DND-41 (cell line): ENCODE data around the gene MSANTD1.

Source experiments
- ATAC-seq: fragments of 200-7000 bp; cut with Tn5 transposase; 3 replicates; pipeline ENCODE4 v1.9.1; 2021; ENCODE audit warnings: low read depth; ENCODE audit not compliant: insufficient read depth
- DNase-seq: peaks from one replicate; pipeline ENCODE4 v3.0.0-alpha.2; 2020
- H2AFZ ChIP-seq: 2 replicates; pipeline ENCODE4 v1.6.0; 2012; ENCODE audit warnings: low read depth, low read length
- H3K27ac ChIP-seq: 2 replicates; pipeline ENCODE4 v1.5.1; 2012; ENCODE audit warnings: low read length, inconsistent platforms
- H3K27me3 ChIP-seq: fragments of 200-600 bp; sonication (generic); 2 replicates; pipeline ENCODE4 v1.6.0; 2012; ENCODE audit warnings: low read length, mild to moderate bottlenecking, inconsistent platforms; ENCODE audit not compliant: insufficient read depth, poor library complexity
- H3K36me3 ChIP-seq: 2 replicates; pipeline ENCODE4 v1.5.1; 2012; ENCODE audit warnings: low read length, inconsistent platforms; ENCODE audit not compliant: insufficient read depth
- H3K4me1 ChIP-seq: 2 replicates; pipeline ENCODE4 v1.5.1; 2012; ENCODE audit warnings: mild to moderate bottlenecking, low read length; ENCODE audit not compliant: insufficient read depth
- H3K4me2 ChIP-seq: 2 replicates; pipeline ENCODE4 v1.6.0; 2012; ENCODE audit warnings: mild to moderate bottlenecking, moderate library complexity, low read length, inconsistent platforms; ENCODE audit not compliant: insufficient read depth
- H3K4me3 ChIP-seq, 2 experiments: fragments of 200-600 bp in 1 of 2; shearing (Covaris generic) in 1 of 2; 2 replicates each; pipeline ENCODE4 v1.5.1; 2012 to 2016; ENCODE audit warnings: inconsistent platforms in 2 of 2, low read length in 2 of 2, mild to moderate bottlenecking in 2 of 2, low read depth in 1 of 2, moderate library complexity in 1 of 2
- H3K79me2 ChIP-seq: 2 replicates; pipeline ENCODE4 v1.6.0; 2012; ENCODE audit warnings: low read length, inconsistent platforms; ENCODE audit not compliant: insufficient read depth
- H3K9ac ChIP-seq: 2 replicates; pipeline ENCODE4 v1.6.0; 2012; ENCODE audit warnings: low read depth, mild to moderate bottlenecking, inconsistent platforms, low read length, moderate library complexity
- H3K9me3 ChIP-seq: 2 replicates; pipeline ENCODE4 v1.5.1; 2012; ENCODE audit warnings: low read length, moderate library complexity, mild to moderate bottlenecking, inconsistent platforms; ENCODE audit not compliant: insufficient read depth, severe bottlenecking
- H4K20me1 ChIP-seq: 2 replicates; pipeline ENCODE4 v1.6.0; 2012; ENCODE audit warnings: low read length; ENCODE audit not compliant: insufficient read depth
- CTCF ChIP-seq: IDR thresholded peaks from 2 replicates; pipeline ENCODE4 v1.5.1; 2012; ENCODE audit warnings: borderline replicate concordance, low read length, moderate library complexity, mild to moderate bottlenecking; ENCODE audit not compliant: poor library complexity, severe bottlenecking; ENCODE audit errors: extremely low read depth
- EZH2 ChIP-seq: IDR thresholded peaks from 3 replicates; pipeline ENCODE4 v1.6.1; 2012; ENCODE audit warnings: borderline replicate concordance, low read depth, mild to moderate bottlenecking, moderate library complexity, low read length, inconsistent platforms; ENCODE audit not compliant: severe bottlenecking

Gene MSANTD1

DNA sequence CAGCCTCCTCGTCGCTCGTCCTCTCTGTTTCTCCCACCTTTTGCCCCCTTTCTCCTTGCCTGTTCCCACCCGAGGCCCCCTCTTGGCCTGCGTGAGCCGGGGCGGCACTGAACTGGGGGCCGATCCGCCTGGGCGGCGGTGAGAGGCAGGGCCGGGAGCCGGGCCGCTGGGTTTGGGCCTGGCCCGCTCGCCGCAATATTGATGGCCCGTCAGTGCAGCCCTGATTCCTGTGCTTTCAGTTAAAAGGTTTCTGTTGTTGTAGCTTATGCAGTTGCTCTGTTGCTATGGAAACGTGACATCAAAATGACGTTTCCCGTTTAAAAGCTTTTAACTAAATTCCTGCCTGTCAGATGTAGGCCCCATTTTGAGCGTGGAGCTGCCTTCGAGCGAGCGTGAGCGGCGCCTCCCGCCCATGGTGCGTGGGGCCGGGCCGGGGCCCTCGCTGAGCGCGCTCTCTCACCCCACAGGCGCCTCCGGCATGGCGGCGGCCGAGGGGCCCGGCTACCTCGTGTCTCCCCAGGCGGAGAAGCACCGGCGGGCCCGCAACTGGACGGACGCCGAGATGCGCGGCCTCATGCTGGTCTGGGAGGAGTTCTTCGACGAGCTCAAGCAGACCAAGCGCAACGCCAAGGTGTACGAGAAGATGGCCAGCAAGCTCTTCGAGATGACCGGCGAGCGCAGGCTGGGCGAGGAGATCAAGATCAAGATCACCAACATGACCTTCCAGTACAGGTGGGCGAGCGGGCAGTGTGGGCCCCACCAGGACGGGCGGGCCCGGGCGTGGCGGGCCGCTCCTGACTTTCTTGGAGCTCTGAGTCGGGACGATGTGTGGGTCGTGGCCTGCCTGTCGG lies at the start of gene MSANTD1:
Gene MSANTD1 (plus strand): TSS at position 349 of the 851 bp plus-strand sequence. CDS start 64 bp downstream, at position 413.
- no peak for ATAC-seq
- Histone ChIP-seq H2AFZ (no peak within 1 kb of the TSS), H3K36me3 (no peaks in the 10 kb centered on the region), H3K9me3 (no peaks in the 10 kb centered on the region), H3K4me2 (no peak within 1 kb of the TSS), H3K9ac (no peak within 1 kb of the TSS), H4K20me1 (peaks cover 7% of the 10 kb centered on the region), H3K4me1 (no peaks in the 10 kb centered on the region), H3K27ac (no peak within 1 kb of the TSS), H3K27me3 (no peaks in the 10 kb centered on the region), H3K4me3 (no peak within 1 kb of the TSS), H3K79me2 (no peaks in the 10 kb centered on the region)
- DNase-seq: no peak
- TF ChIP-seq EZH2 (no peak), CTCF (no peak)

DNA sequence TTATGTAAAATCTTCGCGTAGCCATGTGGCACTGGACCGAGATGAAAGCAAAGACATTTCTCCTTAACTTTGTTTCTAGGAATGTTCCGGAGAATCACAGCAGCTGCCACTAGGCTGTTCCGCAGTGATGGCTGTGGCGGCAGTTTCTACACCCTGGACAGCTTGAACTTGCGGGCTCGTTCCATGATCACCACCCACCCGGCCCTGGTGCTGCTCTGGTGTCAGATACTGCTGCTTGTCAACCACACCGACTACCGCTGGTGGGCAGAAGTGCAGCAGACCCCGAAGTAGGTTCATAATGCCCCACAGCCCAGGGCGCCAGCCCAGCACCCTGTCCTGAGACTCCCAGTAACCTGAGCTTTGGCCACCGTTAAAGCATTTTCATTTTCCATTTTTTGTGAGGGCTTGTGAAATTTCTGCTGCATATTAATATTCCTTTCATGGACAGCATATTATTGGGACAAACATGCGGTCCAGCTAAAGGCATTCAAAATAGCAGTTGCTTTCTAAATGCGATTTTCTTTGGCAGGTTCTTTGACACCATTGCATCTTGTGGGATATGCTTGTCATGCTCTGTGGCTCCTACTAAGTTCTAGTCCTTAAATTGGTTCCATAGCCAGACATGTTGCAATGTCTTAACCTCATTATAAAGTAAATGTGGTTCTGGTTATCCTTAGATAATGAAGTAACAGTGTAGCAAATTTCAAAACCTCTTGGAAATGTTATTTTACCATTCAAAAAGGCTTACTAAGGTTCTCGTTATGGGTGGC lies 49.1 kb upstream of the MSANTD1 start:
- no peak overlapping the region for H2AFZ ChIP-seq
- H3K27me3 ChIP-seq: no peaks in the 10 kb centered on the region
- no peak overlapping the region for H3K9ac ChIP-seq
- no peak overlapping the region for H3K4me3 ChIP-seq
- TF ChIP-seq EZH2 (no peak), CTCF (no peak)
- no peak overlapping the region for H3K4me2 ChIP-seq
- H3K79me2 ChIP-seq: no peaks in the 10 kb centered on the region
- peaks cover 59% of the 10 kb centered on the region for H3K36me3 ChIP-seq
- no peak for ATAC-seq
- no peak for DNase-seq
- peaks cover 54% of the 10 kb centered on the region for H3K4me1 ChIP-seq
- H3K27ac ChIP-seq: peak overlapping the region; percentile 27
- H4K20me1 ChIP-seq: peaks cover 11% of the 10 kb centered on the region; the same call in 1 of the 2 replicates
- H3K9me3 ChIP-seq: no peaks in the 10 kb centered on the region

DNA sequence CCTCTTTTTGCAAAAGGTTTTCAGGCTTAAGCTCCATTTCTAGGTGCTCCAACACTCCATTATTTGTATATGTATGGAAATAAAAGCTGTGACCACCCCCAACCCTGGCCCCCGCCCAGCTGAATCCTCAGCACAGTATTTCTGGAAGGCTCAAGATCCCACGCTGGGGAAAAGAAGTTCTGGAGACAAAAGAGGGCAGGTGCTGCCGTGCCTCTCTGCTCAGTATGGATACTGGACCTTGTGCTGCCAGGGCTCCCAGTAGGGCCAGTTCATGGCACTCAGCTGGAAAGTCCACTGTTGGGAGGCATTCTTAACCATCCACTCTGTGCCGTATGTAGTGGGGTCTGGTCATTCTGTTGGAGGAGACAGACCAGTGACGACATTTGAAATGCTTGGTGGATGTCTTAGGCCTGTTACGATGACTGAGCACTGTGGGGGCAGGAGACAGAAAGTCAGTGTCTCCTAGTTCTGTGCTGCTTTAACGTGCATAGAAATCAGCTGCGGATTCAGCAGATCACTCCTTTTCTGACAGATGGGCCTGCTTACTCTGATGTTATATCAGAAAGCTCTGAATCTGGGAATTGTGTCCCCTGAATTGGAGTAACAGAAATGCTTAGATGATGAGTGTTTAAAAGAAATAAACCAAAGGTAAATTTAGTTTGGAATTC lies 48.4 kb upstream of the MSANTD1 start:
- ATAC-seq: no peak
- H3K27me3 ChIP-seq: no peaks in the 10 kb centered on the region

More for the DNA sequence above, 48.4 kb upstream of the MSANTD1 start:
- H3K36me3 ChIP-seq: peaks cover 52% of the 10 kb centered on the region
- no peak for TF ChIP-seq EZH2
- no peak for TF ChIP-seq CTCF
- H3K4me1 ChIP-seq: peaks cover 52% of the 10 kb centered on the region
- no peak overlapping the region for H3K4me2 ChIP-seq
- H3K27ac ChIP-seq: peak overlapping the region; percentile 27
- H3K9me3 ChIP-seq: no peaks in the 10 kb centered on the region
- no peak overlapping the region for H2AFZ ChIP-seq
- peaks cover 6% of the 10 kb centered on the region; the same call in 1 of the 2 replicates for H4K20me1 ChIP-seq
- H3K9ac ChIP-seq: no peak overlapping the region
- H3K79me2 ChIP-seq: no peaks in the 10 kb centered on the region
- no peak overlapping the region for H3K4me3 ChIP-seq
- DNase-seq: no peak
